Heart left ventricle (tissue), 16 donors: ENCODE data around the gene CNGA2. TPM values are rescaled to one million over a fixed set of nuclear protein-coding genes. Genes with fewer than 3 reads are reported as not detected.

ENCODE experiments used
- ATAC-seq, 4 donors: fragments of 200-7000 bp; cut with Tn5 transposase; one replicate each; pipeline ENCODE4 v1.9.1; 2020 to 2022; ENCODE audit warnings: moderate library complexity in 4 of 4, mild to moderate bottlenecking in 3 of 4, moderate number of reproducible peaks in 1 of 4
- DNase-seq, 5 donors: peaks; one replicate each; pipeline ENCODE4 v3.0.0-alpha.2; 2020
- H3K27ac ChIP-seq, 12 donors: fragments of 200-600 bp; sonication (generic) in 4 of 12; one replicate each; pipeline versions ENCODE4 v1.5.0 to v1.8.0; 2016 to 2022; ENCODE audit warnings: mild to moderate bottlenecking in 2 of 12
- H3K27me3 ChIP-seq, 9 donors: fragments of 200-600 bp; sonication (generic) in 2 of 9; one replicate each; pipeline versions ENCODE4 v1.5.1 to v1.8.0; 2016 to 2022; ENCODE audit warnings: mild to moderate bottlenecking in 3 of 9
- H3K36me3 ChIP-seq, 9 donors: fragments of 200-600 bp; sonication (generic) in 2 of 9; one replicate each; pipeline versions ENCODE4 v1.5.0 to v1.8.0; 2018 to 2022; ENCODE audit warnings: mild to moderate bottlenecking in 2 of 9
- H3K4me1 ChIP-seq, 12 donors: fragments of 200-600 bp; sonication (generic) in 4 of 12; one replicate each; pipeline versions ENCODE4 v1.5.0 to v1.8.0; 2016 to 2022; ENCODE audit warnings: mild to moderate bottlenecking in 3 of 12
- H3K4me3 ChIP-seq, 12 donors: fragments of 200-600 bp; sonication (generic) in 4 of 12; one replicate each; pipeline versions ENCODE4 v1.5.0 to v1.8.0; 2017 to 2022; ENCODE audit warnings: mild to moderate bottlenecking in 9 of 12, moderate library complexity in 4 of 12
- H3K9me3 ChIP-seq, 12 donors: fragments of 200-600 bp; sonication (generic) in 4 of 12; one replicate each; pipeline versions ENCODE4 v1.5.0 to v1.8.0; 2016 to 2022; ENCODE audit warnings: mild to moderate bottlenecking in 1 of 12
- POLR2A ChIP-seq, 2 donors: fragments of 450-650 bp; IDR thresholded peaks; one replicate each; pipeline ENCODE4 v1.6.1; 2017; ENCODE audit warnings: antibody characterized with exemption in 2 of 2, mild to moderate bottlenecking in 2 of 2, moderate library complexity in 2 of 2
- WGBS, 4 donors: extraction: QIAGEN DNeasy Blood & Tissue Kit in 2 of 4; methylation state at CpG; one replicate each; pipeline versions ENCODE4 v1.1.5 to v1.1.7; 2013 to 2018; 5-methylcytosine and 5-hydroxymethylcytosine counted together
- intact Hi-C, 10 donors: fragments of 100-400 bp; cut with DNase I; formaldehyde crosslinking; loops; one replicate each; pipeline versions ENCODE4 v1.11.1 to v1.14.2; 2022
- polyA plus RNA-seq, 2 donors: library from polyadenylated mRNA; stranded (reverse); fragments of 200-250 nt; gene quantifications; one replicate each; pipeline ENCODE4 v1.2.3, GENCODE V29; 2013
- total RNA-seq, 9 donors: library from RNA; depleted of rRNA in 2 of 9; stranded (reverse); fragments of >200 nt in 2 of 9; fragmentation: NEBNext Ultra II Directional in 3 of 9; extraction: Animal tissue kit (Norgen Biotek cat#: 25700) in 3 of 9; gene quantifications; one replicate each; pipeline versions ENCODE4 v1.1.0 to v1.2.4, GENCODE V29; 2016 to 2023
- TF ChIP-seq, protein P1 (sequence below), 12 donors: fragments of 200-600 bp; sonication (generic) in 4 of 12; IDR thresholded peaks; one replicate each; pipeline versions ENCODE4 v1.5.0 to v1.8.0; 2018 to 2022; ENCODE audit warnings: antibody characterized with exemption in 12 of 12, mild to moderate bottlenecking in 5 of 12
- donor health status: ischemic (EF 13 %, LVEDD 7.1; RV severe dilation, severe dysfunction).
- donor health status: healthy with polysubstance abuse.
- donor health status: DM: no; HTN: yes; CAD: no.
- donor health status: DM: no; HTN: no; CAD: no.
- donor health status: ischemic (EF 25% LVEDD 6.9; RV normal size, moderate dysfunction).
- donor health status: ischemic (EF 25% LVEDD 5.7; RV mildly dilated, moderate dysfunction).
- donor health status: healthy.
- donor health status: DM: yes; HTN: yes; CAD: no.
- donor health status: ischemic (EF 35%, LVEDD 5.7; RV mildly dilated, moderate dysfunction).
- donor health status: nonischemic (EF 11% LVEDD 7.7; RV severe dilation, severe dysfunction).
- donor health status: DM: yes; HTN: yes; CAD: no.
- donor health status: PGD.
- donor health status: ischemic (EF 29% LVEDD 5.4; RV normal size, mild dysfunction).
- donor health status: nonischemic (EF 23%, LVEDD 6.1; RV moderate dilation, normal function).

Gene CNGA2
- total and polyA plus RNA-seq, 11 donors, result not detected

DNA sequence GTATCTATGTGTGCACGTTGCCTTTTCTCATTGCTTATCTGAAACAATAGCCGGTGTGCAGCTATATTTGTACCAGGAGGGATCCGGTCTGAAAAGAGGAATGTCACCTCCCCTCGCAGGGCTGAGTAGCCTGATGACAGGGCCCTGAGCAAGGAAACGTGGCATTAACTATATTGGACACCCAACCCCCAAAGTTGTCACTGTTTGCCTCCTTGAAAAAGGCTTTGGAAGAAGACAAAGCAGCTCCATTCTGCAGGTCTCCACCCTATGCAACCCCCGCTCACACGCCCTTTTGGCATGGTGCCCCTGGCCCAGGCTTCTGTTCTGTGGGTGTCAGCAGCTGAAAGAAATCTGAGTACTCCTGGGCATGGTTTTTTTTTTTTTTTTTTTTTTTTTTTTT, 31.1 kb upstream of the CNGA2 start:
- peaks cover 0 to 14% (median 5%) of the 10 kb centered on the region in 12 donors for H3K4me1 ChIP-seq
- TF ChIP-seq, protein P1, sequence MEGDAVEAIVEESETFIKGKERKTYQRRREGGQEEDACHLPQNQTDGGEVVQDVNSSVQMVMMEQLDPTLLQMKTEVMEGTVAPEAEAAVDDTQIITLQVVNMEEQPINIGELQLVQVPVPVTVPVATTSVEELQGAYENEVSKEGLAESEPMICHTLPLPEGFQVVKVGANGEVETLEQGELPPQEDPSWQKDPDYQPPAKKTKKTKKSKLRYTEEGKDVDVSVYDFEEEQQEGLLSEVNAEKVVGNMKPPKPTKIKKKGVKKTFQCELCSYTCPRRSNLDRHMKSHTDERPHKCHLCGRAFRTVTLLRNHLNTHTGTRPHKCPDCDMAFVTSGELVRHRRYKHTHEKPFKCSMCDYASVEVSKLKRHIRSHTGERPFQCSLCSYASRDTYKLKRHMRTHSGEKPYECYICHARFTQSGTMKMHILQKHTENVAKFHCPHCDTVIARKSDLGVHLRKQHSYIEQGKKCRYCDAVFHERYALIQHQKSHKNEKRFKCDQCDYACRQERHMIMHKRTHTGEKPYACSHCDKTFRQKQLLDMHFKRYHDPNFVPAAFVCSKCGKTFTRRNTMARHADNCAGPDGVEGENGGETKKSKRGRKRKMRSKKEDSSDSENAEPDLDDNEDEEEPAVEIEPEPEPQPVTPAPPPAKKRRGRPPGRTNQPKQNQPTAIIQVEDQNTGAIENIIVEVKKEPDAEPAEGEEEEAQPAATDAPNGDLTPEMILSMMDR (IDR thresholded peaks at IDR 0.05), result no peak
- no peak for TF ChIP-seq POLR2A (IDR thresholded peaks at IDR 0.05)
- intact Hi-C loops, result no loop called here
- peak; percentile 73 to 90 (median 78) for ATAC-seq
- peak; percentile 67 to 77 (median 75) for DNase-seq
- no peaks in the 10 kb centered on the region for H3K27me3 ChIP-seq
- peak overlapping the region in 2 of 12 donors; percentile 65 to 77 for H3K27ac ChIP-seq
- no peak overlapping the region for H3K4me3 ChIP-seq
- H3K9me3 ChIP-seq, result no peaks in the 10 kb centered on the region
- no peaks in the 10 kb centered on the region for H3K36me3 ChIP-seq
- 11 to 40% (median 15%) methylated on average over 7 of the region's 7 CpGs for WGBS, 4 donors

DNA sequence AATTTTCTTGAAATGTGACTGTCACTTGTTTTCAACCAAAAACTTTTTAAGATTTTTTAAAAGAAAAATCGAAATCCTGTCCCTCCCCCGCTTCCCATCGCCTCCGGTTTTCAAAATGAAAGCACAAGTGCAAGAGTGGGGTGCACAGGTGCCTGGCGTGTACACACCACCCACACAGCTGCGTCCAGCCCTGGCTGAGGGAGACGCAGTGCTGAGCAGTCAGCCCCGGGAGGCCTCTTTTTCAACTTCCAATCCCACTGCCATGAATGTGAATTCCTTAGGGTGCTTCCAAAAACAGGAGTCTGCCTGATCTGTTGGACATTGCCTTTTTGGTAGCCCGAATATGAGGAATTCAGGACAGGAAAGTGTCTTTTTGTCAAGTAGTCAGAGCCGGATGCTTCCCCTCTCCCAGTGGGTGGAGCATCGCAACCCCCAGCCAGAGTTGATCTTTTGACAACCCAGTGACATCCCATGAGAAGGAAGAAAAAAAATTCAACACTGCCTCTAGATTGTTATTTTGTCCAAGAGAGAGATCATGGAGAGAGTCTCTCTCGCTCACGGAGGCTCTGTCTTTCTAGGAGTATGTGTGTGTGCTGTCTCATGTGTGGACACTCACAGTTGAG, 30.4 kb upstream of the CNGA2 start:
- peak in 2 of 4 donors; percentile 35 to 55 for ATAC-seq
- Histone ChIP-seq H3K36me3 (no peaks in the 10 kb centered on the region), H3K27me3 (no peaks in the 10 kb centered on the region), H3K9me3 (no peaks in the 10 kb centered on the region), H3K4me3 (peak overlapping the region in 8 of 12 donors; percentile 21 to 44 (median 29)), H3K27ac (peak overlapping the region in 10 of 12 donors; percentile 15 to 78 (median 56)), H3K4me1 (peaks cover 0 to 14% (median 5%) of the 10 kb centered on the region in 12 donors)
- 28 to 64% (median 42%) methylated on average over 13 of the region's 13 CpGs for WGBS, 4 donors
- no peak for TF ChIP-seq POLR2A (IDR thresholded peaks at IDR 0.05)
- TF ChIP-seq, protein P1 (IDR thresholded peaks at IDR 0.05), result no peak
- intact Hi-C loops, result no loop called here
- peak in 2 of 5 donors; percentile 19 to 27 for DNase-seq

DNA sequence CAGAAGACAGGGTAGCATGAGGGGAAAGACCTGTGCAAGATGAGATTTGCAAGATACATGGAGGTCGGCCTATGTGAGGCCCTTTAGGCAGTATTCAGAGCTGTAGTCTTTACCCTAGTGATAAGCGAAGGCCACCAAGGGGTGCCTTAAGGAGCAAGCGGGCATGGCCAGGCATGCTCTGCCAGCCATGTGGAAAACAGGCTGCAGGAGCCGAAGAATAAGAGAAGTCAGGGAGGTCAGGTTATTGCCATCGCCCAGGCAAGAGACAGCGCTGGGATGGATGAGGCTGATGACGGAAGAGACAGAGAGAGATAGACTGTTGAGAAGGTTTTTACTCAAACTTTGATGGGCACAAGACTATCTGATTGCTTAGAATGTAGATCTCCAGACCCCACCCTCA, 25.7 kb upstream of the CNGA2 start:
- WGBS, 4 donors, result 81 to 97% (median 84%) methylated on average over 7 of the region's 7 CpGs
- intact Hi-C loops, result no loop called here

DNA sequence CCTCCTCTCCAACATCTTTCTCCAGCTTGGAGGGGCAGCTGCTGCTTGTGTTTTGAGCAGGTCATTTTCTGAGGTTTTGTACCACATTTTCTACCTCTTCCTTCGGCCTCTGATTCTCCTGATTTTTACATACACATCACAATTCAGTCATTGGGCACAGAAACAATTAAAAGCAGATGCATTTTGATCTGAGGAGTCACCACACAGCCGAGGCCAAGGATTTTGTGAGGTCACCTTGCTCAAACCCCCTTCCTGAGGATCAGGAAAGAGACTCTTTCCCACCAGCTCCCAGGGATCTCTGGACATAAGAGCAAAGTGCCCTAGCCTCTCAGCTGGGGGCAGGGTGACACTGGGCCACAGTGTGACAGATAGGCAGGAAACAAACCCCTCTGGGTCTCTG, 24.1 kb upstream of the CNGA2 start:
- no peaks in the 10 kb centered on the region for H3K27me3 ChIP-seq
- no peak for ATAC-seq
- TF ChIP-seq, protein P1 (IDR thresholded peaks at IDR 0.05), result no peak
- no peak for TF ChIP-seq POLR2A (IDR thresholded peaks at IDR 0.05)

More for the DNA sequence above, 25.7 kb upstream of the CNGA2 start:
- Histone ChIP-seq H3K27me3 (no peaks in the 10 kb centered on the region), H3K9me3 (no peaks in the 10 kb centered on the region), H3K4me3 (no peak overlapping the region), H3K4me1 (peaks cover 0 to 13% (median 0%) of the 10 kb centered on the region in 12 donors), H3K27ac (no peak overlapping the region), H3K36me3 (no peaks in the 10 kb centered on the region)
- TF ChIP-seq, protein P1 (IDR thresholded peaks at IDR 0.05), result no peak
- TF ChIP-seq POLR2A (IDR thresholded peaks at IDR 0.05), result no peak
- ATAC-seq, result no peak
- DNase-seq, result no peak

More for the DNA sequence above, 24.1 kb upstream of the CNGA2 start:
- Histone ChIP-seq H3K4me3 (no peak overlapping the region), H3K4me1 (peaks cover 0 to 10% (median 0%) of the 10 kb centered on the region in 12 donors), H3K27ac (no peak overlapping the region), H3K36me3 (no peaks in the 10 kb centered on the region), H3K9me3 (no peaks in the 10 kb centered on the region)
- DNase-seq, result no peak
- WGBS, 4 donors, result 47 to 78% (median 68%) methylated on average over 2 of the region's 2 CpGs
- intact Hi-C loops, result no loop called here
